Glutamatergic neuron (in vitro differentiated cells): ENCODE data around the gene KNDC1. TPM values are rescaled to one million over a fixed set of nuclear protein-coding genes. Genes with fewer than 3 reads are reported as not detected.

Experiments
- DNase-seq: peaks from one replicate; pipeline ENCODE4 v3.0.0; 2022
- H3K27ac Mint-ChIP-seq: one replicate; pipeline ENCODE4 v1.8.0; 2020; ENCODE audit warnings: mild to moderate bottlenecking, mixed read lengths, inconsistent platforms; ENCODE audit not compliant: unreplicated experiment
- H3K27me3 Mint-ChIP-seq: one replicate; pipeline ENCODE4 v1.8.0; 2020; ENCODE audit warnings: mild to moderate bottlenecking, moderate library complexity, mixed read lengths, inconsistent platforms; ENCODE audit not compliant: unreplicated experiment
- H3K36me3 Mint-ChIP-seq: one replicate; pipeline ENCODE4 v1.8.0; 2020; ENCODE audit warnings: mild to moderate bottlenecking, mixed read lengths, inconsistent platforms; ENCODE audit not compliant: unreplicated experiment
- H3K4me1 Mint-ChIP-seq: one replicate; pipeline ENCODE4 v1.8.0; 2020; ENCODE audit warnings: mild to moderate bottlenecking, low read depth, mixed read lengths, inconsistent platforms; ENCODE audit not compliant: unreplicated experiment
- H3K4me3 Mint-ChIP-seq: one replicate; pipeline ENCODE4 v1.8.0; 2020; ENCODE audit warnings: mild to moderate bottlenecking, mixed read lengths, inconsistent platforms; ENCODE audit not compliant: unreplicated experiment
- H3K9me3 Mint-ChIP-seq: one replicate; pipeline ENCODE4 v1.8.0; 2020; ENCODE audit warnings: mild to moderate bottlenecking, moderate library complexity, mixed read lengths, inconsistent platforms; ENCODE audit not compliant: unreplicated experiment
- CTCF ChIP-seq: fragments of 200-600 bp; sonication (generic); IDR thresholded peaks from one replicate; pipeline ENCODE4 v1.5.0; 2021; ENCODE audit not compliant: partially characterized antibody, unreplicated experiment
- total RNA-seq: library from RNA; stranded (reverse); fragmentation: NEBNext Ultra II Directional; extraction: Animal tissue kit (Norgen Biotek cat#: 25700); gene quantifications from one replicate; pipeline ENCODE4 v1.2.1, GENCODE V29; 2021; ENCODE audit not compliant: unreplicated experiment

Gene KNDC1
- total RNA-seq, 1 donor from 2014 or later = 7.4 TPM

GRCh38 chr10:133258066-133258817, 98.2 kb downstream of the KNDC1 start:
- peaks cover 13% of the 10 kb centered on the region for H3K4me1 Mint-ChIP-seq
- H3K27me3 Mint-ChIP-seq = peaks cover 7% of the 10 kb centered on the region
- no peak overlapping the region for H3K4me3 Mint-ChIP-seq
- no peak for DNase-seq
- no peaks in the 10 kb centered on the region for H3K36me3 Mint-ChIP-seq
- H3K27ac Mint-ChIP-seq = no peak overlapping the region
- TF ChIP-seq CTCF = no peak
- H3K9me3 Mint-ChIP-seq = peaks cover 2% of the 10 kb centered on the region

GRCh38 chr10:133258818-133259601, 99.0 kb downstream of the KNDC1 start:
- H3K9me3 Mint-ChIP-seq = no peaks in the 10 kb centered on the region
- H3K27me3 Mint-ChIP-seq = peaks cover 8% of the 10 kb centered on the region
- peak overlapping the region; percentile 30 for H3K4me3 Mint-ChIP-seq
- peaks cover 14% of the 10 kb centered on the region for H3K4me1 Mint-ChIP-seq
- DNase-seq = no peak
- TF ChIP-seq CTCF = no peak
- no peaks in the 10 kb centered on the region for H3K36me3 Mint-ChIP-seq
- no peak overlapping the region for H3K27ac Mint-ChIP-seq

GRCh38 chr10:133259602-133259989, 99.6 kb downstream of the KNDC1 start:
- H3K4me3 Mint-ChIP-seq = no peak overlapping the region
- H3K9me3 Mint-ChIP-seq = no peaks in the 10 kb centered on the region
- TF ChIP-seq CTCF = no peak
- peaks cover 14% of the 10 kb centered on the region for H3K4me1 Mint-ChIP-seq
- H3K36me3 Mint-ChIP-seq = no peaks in the 10 kb centered on the region
- H3K27me3 Mint-ChIP-seq = peaks cover 8% of the 10 kb centered on the region
- DNase-seq = no peak
- no peak overlapping the region for H3K27ac Mint-ChIP-seq

GRCh38 chr10:133260895-133261725, 101.1 kb downstream of the KNDC1 start:
- TF ChIP-seq CTCF = no peak
- no peaks in the 10 kb centered on the region for H3K9me3 Mint-ChIP-seq
- H3K27me3 Mint-ChIP-seq = peaks cover 15% of the 10 kb centered on the region
- DNase-seq = peak; percentile 59
- peak overlapping the region; percentile 49 for H3K4me3 Mint-ChIP-seq
- no peaks in the 10 kb centered on the region for H3K36me3 Mint-ChIP-seq
- H3K4me1 Mint-ChIP-seq = peaks cover 14% of the 10 kb centered on the region
- H3K27ac Mint-ChIP-seq = no peak overlapping the region
